HG03354 (cell line): ENCODE measurements around the gene RAB3IL1.
"Not testable (repeated sequence)": the region's sequence is repeated elsewhere in the genome, so short reads cannot be mapped to it uniquely, and the experiment has no call there.

Source experiments
- ATAC-seq: cut with Tn5 transposase; IDR thresholded peaks from one replicate; pipeline ENCODE4 v1.9.1; 2021; ENCODE audit warnings: mild to moderate bottlenecking; ENCODE audit not compliant: unreplicated experiment, poor library complexity, severe bottlenecking

The RAB3IL1 gene

DNA sequence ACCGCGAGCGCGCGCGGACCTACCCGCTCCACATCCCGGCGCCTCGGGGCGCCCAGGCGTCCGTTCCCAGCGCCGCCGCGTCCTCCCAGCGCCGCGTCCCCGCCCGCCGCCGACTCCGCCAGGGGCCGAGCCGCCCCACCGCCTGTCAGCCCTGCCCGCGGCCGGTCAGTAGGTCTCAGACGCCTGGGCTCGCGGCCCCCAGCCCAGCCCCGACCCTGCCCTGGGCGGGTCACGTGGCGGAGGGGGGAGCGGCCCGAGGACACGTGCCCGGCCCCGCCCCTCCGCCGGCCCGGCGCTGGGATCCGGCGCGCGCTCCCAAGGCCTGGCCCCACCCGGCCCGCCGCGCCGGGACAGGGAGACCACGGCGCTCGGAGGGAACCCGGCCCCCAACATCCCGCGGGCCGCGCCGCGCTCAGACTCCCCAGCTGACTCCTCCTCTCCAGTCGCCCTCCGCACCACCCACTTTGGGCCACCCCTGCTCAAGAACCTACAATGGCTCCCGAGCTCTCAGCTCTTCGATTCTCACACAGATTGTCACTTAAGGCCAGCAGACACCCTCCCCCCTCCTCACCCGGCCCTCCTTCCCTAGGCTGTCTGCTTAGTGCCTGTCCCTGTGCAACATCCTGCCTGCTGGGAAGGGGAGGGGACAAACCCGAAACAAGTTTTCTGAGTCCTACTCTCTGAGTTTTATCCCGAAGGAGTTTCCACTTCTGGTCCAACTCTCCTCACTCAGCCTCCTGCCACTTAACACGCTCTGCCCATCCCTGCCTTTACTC, at the start of gene RAB3IL1:
TSS of gene RAB3IL1 (minus strand) at position 233 of the 776 bp plus-strand sequence. CDS start at position 34, 199 bp downstream.
- ATAC-seq = no peak

GRCh38 chr11:61966734-61967115, 49.4 kb upstream of the RAB3IL1 start:
- ATAC-seq = no peak

- not testable (repeated sequence) for ATAC-seq
These were observed 47.4 kb upstream of the RAB3IL1 start for GRCh38 chr11:61964666-61965271.

DNA sequence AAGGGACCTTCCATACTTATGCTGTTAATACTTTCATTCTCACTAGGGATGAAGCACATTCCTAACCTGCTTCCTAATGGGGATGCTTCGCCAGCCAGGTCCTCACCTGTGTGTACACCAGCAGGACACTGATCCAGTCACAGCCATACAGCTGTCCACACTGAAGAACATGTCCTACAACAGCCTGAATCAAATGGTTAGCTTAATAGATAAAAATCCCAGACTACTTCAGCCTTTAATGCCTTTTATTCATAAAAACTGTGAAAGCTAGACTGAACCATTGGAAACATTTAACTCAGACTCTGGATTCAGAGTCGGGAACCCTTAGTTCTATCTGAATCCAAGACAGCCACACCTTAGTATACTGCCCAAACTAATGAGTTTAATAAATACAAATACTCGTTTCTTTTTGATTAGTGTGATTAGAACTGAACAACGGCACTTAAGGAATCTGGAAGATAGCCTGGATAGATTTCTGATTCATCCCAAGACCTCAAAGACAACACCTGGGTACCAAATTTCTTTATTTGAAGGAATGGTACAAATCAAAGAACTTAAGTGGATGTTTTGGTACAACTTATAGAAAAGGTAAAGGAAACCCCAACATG, 46.8 kb upstream of the RAB3IL1 start:
- no peak for ATAC-seq

- peak; percentile 29 for ATAC-seq
These were observed 46.1 kb upstream of the RAB3IL1 start for GRCh38 chr11:61963282-61964057.

DNA sequence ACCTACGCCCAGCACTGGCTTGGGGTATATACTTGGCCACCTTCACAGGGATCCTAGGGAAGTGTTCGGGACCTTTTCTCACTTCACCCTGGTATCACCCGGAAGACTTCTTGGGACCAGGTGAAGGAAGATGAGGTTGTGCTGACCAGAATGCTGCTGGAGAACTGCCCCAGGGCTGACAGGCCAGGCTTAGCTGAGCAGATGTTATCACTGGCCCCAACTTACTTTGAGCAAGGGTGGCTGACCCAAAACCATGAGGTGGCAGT, 45.6 kb upstream of the RAB3IL1 start:
- no peak for ATAC-seq

DNA sequence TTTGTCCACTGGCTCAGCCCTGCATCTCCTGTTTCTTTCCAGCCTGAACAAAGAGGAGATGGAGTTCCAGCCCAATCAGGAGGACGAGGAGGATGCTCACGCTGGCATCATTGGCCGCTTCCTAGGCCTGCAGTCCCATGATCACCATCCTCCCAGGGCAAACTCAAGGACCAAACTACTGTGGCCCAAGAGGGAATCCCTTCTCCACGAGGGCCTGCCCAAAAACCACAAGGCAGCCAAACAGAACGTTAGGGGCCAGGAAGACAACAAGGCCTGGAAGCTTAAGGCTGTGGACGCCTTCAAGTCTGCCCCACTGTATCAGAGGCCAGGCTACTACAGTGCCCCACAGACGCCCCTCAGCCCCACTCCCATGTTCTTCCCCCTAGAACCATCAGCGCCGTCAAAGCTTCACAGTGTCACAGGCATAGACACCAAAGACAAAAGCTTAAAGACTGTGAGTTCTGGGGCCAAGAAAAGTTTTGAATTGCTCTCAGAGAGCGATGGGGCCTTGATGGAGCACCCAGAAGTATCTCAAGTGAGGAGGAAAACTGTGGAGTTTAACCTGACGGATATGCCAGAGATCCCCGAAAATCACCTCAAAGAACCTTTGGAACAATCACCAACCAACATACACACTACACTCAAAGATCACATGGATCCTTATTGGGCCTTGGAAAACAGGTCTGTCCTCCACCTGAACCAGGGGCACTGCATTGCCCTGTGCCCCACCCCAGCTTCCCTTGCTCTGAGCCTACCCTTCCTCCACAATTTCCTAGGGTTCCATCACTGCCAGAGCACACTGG, 45.0 kb upstream of the RAB3IL1 start:
- no peak for ATAC-seq

- no peak for ATAC-seq
These were observed 44.3 kb upstream of the RAB3IL1 start for GRCh38 chr11:61961570-61962212.

GRCh38 chr11:61960532-61960931, 43.2 kb upstream of the RAB3IL1 start:
- ATAC-seq = no peak

DNA sequence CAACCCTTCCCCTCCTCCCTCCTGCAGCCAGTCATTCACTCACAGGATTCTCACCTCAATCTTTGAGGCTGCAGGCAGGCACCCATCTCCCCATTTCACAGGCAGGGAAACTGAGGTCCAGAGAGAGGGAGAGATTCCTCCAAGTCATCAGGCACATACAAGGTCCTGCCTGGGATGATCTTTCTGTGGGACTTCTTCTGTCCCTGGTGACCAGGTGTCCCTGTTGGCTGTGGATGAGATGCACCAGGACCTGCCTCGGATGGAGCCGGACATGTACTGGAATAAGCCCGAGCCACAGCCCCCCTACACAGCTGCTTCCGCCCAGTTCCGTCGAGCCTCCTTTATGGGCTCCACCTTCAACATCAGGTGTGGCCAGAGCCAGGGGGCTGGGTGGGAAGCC, 42.3 kb upstream of the RAB3IL1 start:
- ATAC-seq = no peak

- ATAC-seq = no peak
These were observed 41.7 kb upstream of the RAB3IL1 start for GRCh38 chr11:61959114-61959513.

DNA sequence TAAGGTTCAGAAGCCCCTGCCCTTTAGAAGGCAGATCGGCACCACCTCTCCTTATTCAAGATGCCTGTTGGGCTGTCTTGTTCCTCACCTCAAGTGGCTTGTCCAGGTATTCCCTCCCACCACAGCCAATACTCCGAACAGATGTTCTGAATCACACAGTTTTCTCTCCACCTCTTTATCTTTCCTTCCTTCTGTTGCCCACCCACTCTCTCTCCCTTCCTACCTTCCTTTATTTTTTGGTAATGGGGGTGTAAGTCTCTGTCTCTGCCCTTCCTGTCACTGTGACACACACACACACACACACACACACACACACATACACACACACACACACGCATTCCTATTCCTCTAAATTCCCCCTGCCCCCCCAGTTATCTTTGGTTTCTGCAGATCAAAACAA, 41.2 kb upstream of the RAB3IL1 start:
- ATAC-seq = no peak

- ATAC-seq = no peak
These were observed 39.8 kb upstream of the RAB3IL1 start for GRCh38 chr11:61957021-61957770.

GRCh38 chr11:61956191-61957020, 39.0 kb upstream of the RAB3IL1 start:
- ATAC-seq = no peak

- no peak for ATAC-seq
These were observed 38.2 kb upstream of the RAB3IL1 start for GRCh38 chr11:61955422-61956135.

GRCh38 chr11:61954851-61955421, 37.6 kb upstream of the RAB3IL1 start:
- ATAC-seq = no peak
